ENCODE data around the gene UBE2R2.
"Not testable (repeated sequence)": the region's sequence is repeated elsewhere in the genome, so short reads cannot be mapped to it uniquely, and the experiment has no call there.

The UBE2R2 gene

GRCh38 chr9:33816327-33817252 lies at the start of gene UBE2R2:
Gene UBE2R2 (plus strand): TSS chr9:33817160. CDS start chr9:33817758, 598 bp downstream.
- peak; percentile 73 to 98 (median 92) for DNase-seq

- not testable (repeated sequence) for DNase-seq
These were observed 46.6 kb upstream of the UBE2R2 start for GRCh38 chr9:33770156-33770880.

- not testable (repeated sequence) for DNase-seq
These were observed 43.8 kb upstream of the UBE2R2 start for GRCh38 chr9:33773135-33773534.

- DNase-seq: not testable (repeated sequence)
These were observed 42.8 kb upstream of the UBE2R2 start for GRCh38 chr9:33774074-33774659.

GRCh38 chr9:33776578-33776977 lies 40.4 kb upstream of the UBE2R2 start:
- no peak for DNase-seq

- DNase-seq: peak in 21 of 56 donors; percentile 1 to 49 (median 11)
These were observed 38.1 kb upstream of the UBE2R2 start for GRCh38 chr9:33778700-33779351.

- no peak for DNase-seq
These were observed 36.7 kb upstream of the UBE2R2 start for GRCh38 chr9:33780276-33780675.

GRCh38 chr9:33781736-33782135 lies 35.2 kb upstream of the UBE2R2 start:
- no peak for DNase-seq

- no peak for DNase-seq
These were observed 34.4 kb upstream of the UBE2R2 start for GRCh38 chr9:33782395-33783152.

GRCh38 chr9:33785914-33786313 lies 31.0 kb upstream of the UBE2R2 start:
- no peak for DNase-seq

- no peak for DNase-seq
These were observed 30.3 kb upstream of the UBE2R2 start for GRCh38 chr9:33786681-33787080.

- no peak for DNase-seq
These were observed 29.1 kb upstream of the UBE2R2 start for GRCh38 chr9:33787839-33788238.

- not testable (repeated sequence) for DNase-seq
These were observed 27.5 kb upstream of the UBE2R2 start for GRCh38 chr9:33789429-33789828.

- no peak for DNase-seq
These were observed 25.8 kb upstream of the UBE2R2 start for GRCh38 chr9:33791117-33791516.

GRCh38 chr9:33793496-33793895 lies 23.5 kb upstream of the UBE2R2 start:
- DNase-seq: not testable (repeated sequence)

- DNase-seq: peak in 26 of 56 donors; percentile 3 to 79 (median 40)
These were observed 22.4 kb upstream of the UBE2R2 start for GRCh38 chr9:33794560-33794959.

GRCh38 chr9:33795281-33795680 lies 21.7 kb upstream of the UBE2R2 start, which contains the start of gene PRSS3:
Gene PRSS3 (plus strand): TSS chr9:33795561. CDS start chr9:33795574, 13 bp downstream.
- DNase-seq: no peak

- DNase-seq: no peak
These were observed 21.1 kb upstream of the UBE2R2 start for GRCh38 chr9:33795819-33796218.

GRCh38 chr9:33796679-33797078 lies 20.3 kb upstream of the UBE2R2 start:
- not testable (repeated sequence) for DNase-seq

GRCh38 chr9:33797837-33798236 lies 19.1 kb upstream of the UBE2R2 start:
- no peak for DNase-seq
